Psoas muscle (tissue), 8 donors: ENCODE data around the gene AGBL5. TPM values are rescaled to one million over a fixed set of nuclear protein-coding genes. Genes with fewer than 3 reads are reported as not detected.

Experiments
- ATAC-seq, 4 donors: fragments of 200-7000 bp; cut with Tn5 transposase; one replicate each; pipeline ENCODE4 v1.9.1; 2020; ENCODE audit warnings: moderate library complexity in 3 of 4, mild to moderate bottlenecking in 2 of 4
- DNase-seq, 2 donors: peaks; one replicate each; pipeline ENCODE4 v3.0.0-alpha.2; 2020
- H3K27ac ChIP-seq: fragments of 200-600 bp; one replicate; pipeline ENCODE4 v1.8.0; 2022
- H3K27me3 ChIP-seq, 3 donors: fragments of 200-600 bp in 1 of 3; one replicate each; pipeline versions ENCODE4 v1.6.1 to v1.8.0; 2013 to 2022; ENCODE audit warnings: low read length in 2 of 3, mild to moderate bottlenecking in 2 of 3, moderate library complexity in 1 of 3; ENCODE audit not compliant: insufficient read depth in 3 of 3
- H3K36me3 ChIP-seq, 2 donors: fragments of 200-600 bp in 1 of 2; one replicate each; pipeline versions ENCODE4 v1.6.1 to v1.8.0; 2013 to 2022; ENCODE audit warnings: low read depth in 1 of 2, mild to moderate bottlenecking in 1 of 2, moderate library complexity in 1 of 2; ENCODE audit not compliant: insufficient read depth in 1 of 2
- H3K4me1 ChIP-seq: fragments of 200-600 bp; one replicate; pipeline ENCODE4 v1.8.0; 2022
- H3K4me3 ChIP-seq: fragments of 200-600 bp; one replicate; pipeline ENCODE4 v1.8.0; 2022; ENCODE audit warnings: mild to moderate bottlenecking
- H3K9me3 ChIP-seq: fragments of 200-600 bp; one replicate; pipeline ENCODE4 v1.8.0; 2022
- WGBS, 3 donors: extraction: QIAGEN DNeasy Blood & Tissue Kit; methylation state at CpG; one replicate each; pipeline versions ENCODE4 v1.1.6 to v1.1.7; 2013; 5-methylcytosine and 5-hydroxymethylcytosine counted together
- intact Hi-C, 2 donors: fragments of 100-400 bp; cut with DNase I; formaldehyde crosslinking; loops; one replicate each; pipeline versions ENCODE4 v1.11.0 to v1.14.2; 2022
- long read RNA-seq, 2 donors: library from polyadenylated mRNA; unstranded; transcript quantifications; one replicate each; pipeline ENCODE4 v2.0.0, GENCODE V29; 2021
- polyA plus RNA-seq, 3 donors: library from polyadenylated mRNA; stranded (reverse); fragments of 200-250 nt; gene quantifications; one replicate each; pipeline ENCODE4 v1.2.3, GENCODE V29; 2013
- total RNA-seq, 4 donors: library from RNA; stranded (reverse); fragmentation: NEBNext Ultra II Directional in 2 of 4; extraction: Animal tissue kit (Norgen Biotek cat#: 25700) in 2 of 4; gene quantifications; one replicate each; pipeline versions ENCODE4 v1.2.1 to v1.2.4, GENCODE V29; 2021 to 2023
- TF ChIP-seq, protein P1 (sequence below): fragments of 200-600 bp; IDR thresholded peaks from one replicate; pipeline ENCODE4 v1.8.0; 2022; ENCODE audit warnings: antibody characterized with exemption
- donor health status: healthy with polysubstance abuse.
- donor health status: DM: no; HTN: no; CAD: no; lungs with moderate emphysema.
- donor health status: Bipolar disorder and iron deficiency.
- donor health status: healthy.
- donor health status: DM: yes; HTN: yes; CAD: no.
- donor health status: DM: no; HTN: no; CAD: no.
- donor health status: DM: no; HTN: no; CAD: no.
- donor health status: DM: yes; HTN: yes; CAD: no.

The AGBL5 gene, protein sequence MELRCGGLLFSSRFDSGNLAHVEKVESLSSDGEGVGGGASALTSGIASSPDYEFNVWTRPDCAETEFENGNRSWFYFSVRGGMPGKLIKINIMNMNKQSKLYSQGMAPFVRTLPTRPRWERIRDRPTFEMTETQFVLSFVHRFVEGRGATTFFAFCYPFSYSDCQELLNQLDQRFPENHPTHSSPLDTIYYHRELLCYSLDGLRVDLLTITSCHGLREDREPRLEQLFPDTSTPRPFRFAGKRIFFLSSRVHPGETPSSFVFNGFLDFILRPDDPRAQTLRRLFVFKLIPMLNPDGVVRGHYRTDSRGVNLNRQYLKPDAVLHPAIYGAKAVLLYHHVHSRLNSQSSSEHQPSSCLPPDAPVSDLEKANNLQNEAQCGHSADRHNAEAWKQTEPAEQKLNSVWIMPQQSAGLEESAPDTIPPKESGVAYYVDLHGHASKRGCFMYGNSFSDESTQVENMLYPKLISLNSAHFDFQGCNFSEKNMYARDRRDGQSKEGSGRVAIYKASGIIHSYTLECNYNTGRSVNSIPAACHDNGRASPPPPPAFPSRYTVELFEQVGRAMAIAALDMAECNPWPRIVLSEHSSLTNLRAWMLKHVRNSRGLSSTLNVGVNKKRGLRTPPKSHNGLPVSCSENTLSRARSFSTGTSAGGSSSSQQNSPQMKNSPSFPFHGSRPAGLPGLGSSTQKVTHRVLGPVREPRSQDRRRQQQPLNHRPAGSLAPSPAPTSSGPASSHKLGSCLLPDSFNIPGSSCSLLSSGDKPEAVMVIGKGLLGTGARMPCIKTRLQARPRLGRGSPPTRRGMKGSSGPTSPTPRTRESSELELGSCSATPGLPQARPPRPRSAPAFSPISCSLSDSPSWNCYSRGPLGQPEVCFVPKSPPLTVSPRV
- total RNA-seq (1 to 10 TPM; 5.5 to 8.6 (median 7.6) TPM), polyA plus RNA-seq (1 to 10 TPM; 3.6 to 5.3 (median 5.0) TPM)
- long read RNA-seq, donor 1, transcript AGBL5-201 (11 exons, 2,382 nt): major isoform, 5 of 10 reads
- long read RNA-seq, donor 1, partial matches to known transcripts: 1 of 10 reads
- long read RNA-seq, donor 1, other reads (novel, unspliced or antisense): 4 of 10 reads
- long read RNA-seq, donor 2, transcript AGBL5-201 (11 exons, 2,382 nt): major isoform, 9 of 14 reads
- long read RNA-seq, donor 2, partial matches to known transcripts: 0 of 14 reads
- long read RNA-seq, donor 2, other reads (novel, unspliced or antisense): 4 of 14 reads

DNA sequence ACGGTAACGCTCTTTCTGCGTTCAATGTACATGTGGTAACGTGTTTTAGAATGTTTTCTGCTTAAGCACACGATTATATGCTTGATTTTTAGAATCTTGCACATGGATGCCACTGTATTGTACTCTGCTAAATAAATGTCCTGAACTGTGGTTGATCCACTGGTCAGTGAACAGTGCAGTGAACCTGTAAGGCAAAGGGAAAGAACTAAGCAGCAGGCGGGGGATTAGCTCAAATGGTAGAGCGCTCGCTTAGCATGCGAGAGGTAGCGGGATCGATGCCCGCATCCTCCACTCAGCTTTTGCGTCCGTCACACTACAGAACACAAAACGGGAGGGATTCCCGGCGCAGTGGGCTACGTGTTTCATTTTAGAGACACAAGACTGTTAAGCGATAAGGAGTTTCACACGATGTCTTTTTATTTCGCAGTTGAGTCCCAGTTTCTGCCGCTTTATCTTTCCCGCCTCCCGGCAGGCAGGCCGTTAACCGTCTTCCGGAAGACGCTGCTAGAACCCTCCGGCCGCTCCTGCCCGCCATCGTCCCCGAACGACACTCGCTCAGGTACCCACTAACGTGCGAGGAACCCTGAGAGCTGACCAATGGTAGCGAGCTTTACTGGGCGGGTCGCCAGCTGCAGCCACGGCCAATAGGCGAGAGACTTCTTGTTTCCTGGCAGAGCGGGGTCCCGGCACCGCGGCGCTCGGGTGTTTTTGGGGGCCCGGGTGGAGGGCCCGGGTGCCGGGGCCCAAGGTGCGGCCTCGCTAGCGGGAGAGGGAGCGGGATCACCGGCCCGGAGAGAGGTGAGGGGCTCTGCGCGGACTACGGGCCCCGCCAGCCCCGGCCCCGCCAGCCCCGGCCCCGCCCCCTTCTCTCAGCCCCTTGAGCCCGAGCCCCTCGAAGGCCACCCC, at the start of gene AGBL5:
TSS of gene AGBL5 (plus strand) at position 673 of the 906 bp plus-strand sequence. CDS start 1,291 bp downstream, outside the sequence.
- Histone ChIP-seq H3K4me3 (peak within 1 kb of the TSS; percentile 92), H3K9me3 (no peaks in the 10 kb centered on the region), H3K27ac (peak within 1 kb of the TSS; percentile 77), H3K36me3 (peaks cover 0 to 32% of the 10 kb centered on the region in 2 donors), H3K4me1 (peaks cover 15% of the 10 kb centered on the region), H3K27me3 (no peaks in the 10 kb centered on the region)
- 0 to 1% (median 0%) methylated on average over 49 to 67 of the region's 67 CpGs for WGBS, 3 donors
- intact Hi-C loops: loop anchor here in 1 of 2 donors (1.0 kb wide), 1 partner anchor 31 kb away; no protein-coding TSS in a partner anchor
- TF ChIP-seq, protein P1, sequence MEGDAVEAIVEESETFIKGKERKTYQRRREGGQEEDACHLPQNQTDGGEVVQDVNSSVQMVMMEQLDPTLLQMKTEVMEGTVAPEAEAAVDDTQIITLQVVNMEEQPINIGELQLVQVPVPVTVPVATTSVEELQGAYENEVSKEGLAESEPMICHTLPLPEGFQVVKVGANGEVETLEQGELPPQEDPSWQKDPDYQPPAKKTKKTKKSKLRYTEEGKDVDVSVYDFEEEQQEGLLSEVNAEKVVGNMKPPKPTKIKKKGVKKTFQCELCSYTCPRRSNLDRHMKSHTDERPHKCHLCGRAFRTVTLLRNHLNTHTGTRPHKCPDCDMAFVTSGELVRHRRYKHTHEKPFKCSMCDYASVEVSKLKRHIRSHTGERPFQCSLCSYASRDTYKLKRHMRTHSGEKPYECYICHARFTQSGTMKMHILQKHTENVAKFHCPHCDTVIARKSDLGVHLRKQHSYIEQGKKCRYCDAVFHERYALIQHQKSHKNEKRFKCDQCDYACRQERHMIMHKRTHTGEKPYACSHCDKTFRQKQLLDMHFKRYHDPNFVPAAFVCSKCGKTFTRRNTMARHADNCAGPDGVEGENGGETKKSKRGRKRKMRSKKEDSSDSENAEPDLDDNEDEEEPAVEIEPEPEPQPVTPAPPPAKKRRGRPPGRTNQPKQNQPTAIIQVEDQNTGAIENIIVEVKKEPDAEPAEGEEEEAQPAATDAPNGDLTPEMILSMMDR: no peak
- DNase-seq (peak; percentile 92 to 97), ATAC-seq (peak; percentile 77 to 83 (median 80))

DNA sequence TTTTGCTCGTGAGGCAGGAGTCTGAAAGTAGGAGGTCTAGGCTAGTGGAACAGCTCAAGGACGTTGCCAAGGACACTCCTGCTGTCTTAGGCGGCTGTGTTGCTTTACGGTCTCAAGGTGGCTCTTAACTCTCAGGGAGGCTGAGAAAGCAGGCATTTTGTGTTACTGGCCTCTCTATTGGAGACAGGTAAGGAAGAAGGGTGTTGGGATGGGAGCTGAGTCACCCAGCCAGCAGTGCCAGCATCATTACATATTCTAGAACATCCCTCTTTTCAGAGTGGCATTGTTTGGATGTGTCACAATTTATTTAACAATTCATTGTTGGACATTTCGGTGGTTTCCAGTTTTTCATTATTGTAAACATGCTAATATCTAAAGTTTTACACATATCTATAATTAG, 49.5 kb upstream of the AGBL5 start:
- Histone ChIP-seq H3K4me3 (no peak overlapping the region), H3K9me3 (no peaks in the 10 kb centered on the region), H3K36me3 (no peaks in the 10 kb centered on the region), H3K27ac (no peak overlapping the region), H3K4me1 (peaks cover 18% of the 10 kb centered on the region), H3K27me3 (no peaks in the 10 kb centered on the region)
- ATAC-seq (peak in 2 of 4 donors; percentile 22 to 39), DNase-seq (no peak)
- TF ChIP-seq, protein P1: no peak
- 61 to 71% (median 63%) methylated on average over 5 of the region's 5 CpGs for WGBS, 3 donors
- intact Hi-C loops: loop anchor here in 1 of 2 donors (2.0 kb wide), 1 partner anchor 17 kb away; no protein-coding TSS in a partner anchor

DNA sequence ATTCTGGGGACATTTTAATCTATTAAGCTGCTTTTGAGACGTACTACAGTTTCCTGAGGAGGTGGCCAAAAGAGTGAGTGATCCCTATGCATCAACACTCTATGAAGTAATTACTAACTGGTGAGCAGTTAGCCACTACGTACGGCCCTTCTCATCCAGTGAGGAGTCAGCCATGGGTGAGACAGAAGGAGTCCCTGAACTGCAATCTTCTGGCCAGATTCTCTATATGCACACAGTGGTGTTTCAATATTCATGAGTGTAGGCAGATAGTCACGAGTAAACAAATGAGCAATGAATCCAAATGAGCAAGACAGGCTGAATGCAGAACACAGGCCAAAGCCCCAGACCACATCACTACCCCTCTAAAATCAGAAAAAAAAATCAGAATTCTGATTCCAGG, 48.5 kb upstream of the AGBL5 start:
- H3K4me3 ChIP-seq: no peak overlapping the region
- ATAC-seq: no peak
- DNase-seq: no peak
- no peaks in the 10 kb centered on the region for H3K27me3 ChIP-seq
- H3K9me3 ChIP-seq: no peaks in the 10 kb centered on the region
- H3K36me3 ChIP-seq: no peaks in the 10 kb centered on the region
- H3K27ac ChIP-seq: no peak overlapping the region
- H3K4me1 ChIP-seq: peaks cover 19% of the 10 kb centered on the region
- WGBS, 3 donors: 88 to 98% (median 92%) methylated on average over 4 of the region's 4 CpGs
- intact Hi-C loops: loop anchor here in 1 of 2 donors (2.0 kb wide), 1 partner anchor 18 kb away; no protein-coding TSS in a partner anchor
- TF ChIP-seq, protein P1: no peak

DNA sequence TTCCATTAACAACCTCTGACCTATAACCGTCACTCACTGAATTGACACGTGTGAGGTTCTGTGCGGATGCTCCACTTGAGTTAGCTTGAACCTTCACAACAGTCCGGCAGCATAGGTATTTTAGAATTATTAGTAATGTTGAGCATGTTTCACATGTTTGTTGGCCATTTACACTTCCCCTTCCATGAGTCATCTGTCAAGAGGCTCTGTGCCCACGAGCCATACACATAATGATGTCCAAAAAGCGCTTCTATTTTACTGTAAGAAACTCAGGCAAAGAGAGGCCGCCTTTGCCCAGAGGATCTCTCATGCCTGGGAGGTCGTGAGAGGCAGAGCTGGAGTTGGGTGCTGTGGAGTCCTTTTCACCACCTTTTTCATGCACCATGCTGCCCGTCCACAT, 47.6 kb upstream of the AGBL5 start:
- ATAC-seq: peak; percentile 35 to 66 (median 52)
- H3K9me3 ChIP-seq: no peaks in the 10 kb centered on the region
- peaks cover 13% of the 10 kb centered on the region for H3K4me1 ChIP-seq
- H3K4me3 ChIP-seq: no peak overlapping the region
- no peak for DNase-seq
- no peaks in the 10 kb centered on the region for H3K36me3 ChIP-seq
- intact Hi-C loops: loop anchor here in 1 of 2 donors (2.0 kb wide), 1 partner anchor 19 kb away; no protein-coding TSS in a partner anchor
- H3K27ac ChIP-seq: no peak overlapping the region
- H3K27me3 ChIP-seq: no peaks in the 10 kb centered on the region
- 83 to 86% (median 85%) methylated on average over 9 of the region's 9 CpGs for WGBS, 3 donors
- TF ChIP-seq, protein P1: no peak
